ENCODE measurements around the gene ANTXRL.
"Not testable (repeated sequence)": the region's sequence is repeated elsewhere in the genome, so short reads cannot be mapped to it uniquely, and the experiment has no call there.

Gene ANTXRL

DNA sequence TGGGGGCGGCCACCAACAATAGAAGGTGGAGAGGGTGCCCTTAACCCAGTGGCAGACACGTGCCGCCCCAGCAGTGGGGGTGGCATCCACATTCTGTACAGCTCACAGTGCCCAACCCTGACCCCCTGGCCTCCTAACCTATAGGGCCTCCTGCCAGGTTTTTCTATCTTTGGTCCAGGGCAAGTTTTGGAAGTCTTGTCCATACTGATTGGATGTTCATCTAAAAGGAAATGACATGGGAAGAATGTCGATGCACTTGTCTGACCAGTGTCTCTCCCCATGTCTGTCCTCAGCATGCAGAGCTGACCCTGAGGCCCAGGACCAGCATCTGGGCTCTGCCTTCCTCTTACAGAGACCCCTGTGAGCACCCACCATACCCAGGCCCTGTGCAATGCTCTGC, 32.3 kb upstream of the ANTXRL start:
- DNase-seq (ENCODE audit: low read depth in 2 of 2): no peak

DNA sequence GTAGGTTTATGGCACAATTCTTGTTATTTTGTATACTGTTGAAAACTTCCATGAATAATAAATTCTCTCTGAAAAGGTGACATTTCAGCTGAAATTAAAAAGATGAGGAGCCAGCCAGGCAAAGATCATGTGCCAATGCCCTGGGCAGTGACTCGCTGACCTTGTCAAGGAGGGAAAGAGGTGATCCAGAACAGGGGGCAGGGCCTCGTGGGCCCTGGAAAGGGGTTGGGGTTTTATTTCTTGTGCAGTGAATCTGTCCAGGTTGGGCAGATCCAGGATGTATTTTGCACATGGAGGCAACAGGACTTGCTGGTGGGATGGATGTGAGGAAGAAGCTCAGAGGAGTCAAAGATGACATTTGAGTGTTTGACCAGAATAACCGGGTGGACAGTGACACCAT, 31.6 kb upstream of the ANTXRL start:
- not testable (repeated sequence) for DNase-seq (ENCODE audit: low read depth in 2 of 2)

- DNase-seq (ENCODE audit: low read depth in 2 of 2): peak in 1 of 2 donors; percentile 31
These were observed 30.7 kb upstream of the ANTXRL start for GRCh38 chr10:46255801-46256747.

- DNase-seq (ENCODE audit: low read depth in 2 of 2): no peak
These were observed 29.7 kb upstream of the ANTXRL start for GRCh38 chr10:46257099-46257498.

DNA sequence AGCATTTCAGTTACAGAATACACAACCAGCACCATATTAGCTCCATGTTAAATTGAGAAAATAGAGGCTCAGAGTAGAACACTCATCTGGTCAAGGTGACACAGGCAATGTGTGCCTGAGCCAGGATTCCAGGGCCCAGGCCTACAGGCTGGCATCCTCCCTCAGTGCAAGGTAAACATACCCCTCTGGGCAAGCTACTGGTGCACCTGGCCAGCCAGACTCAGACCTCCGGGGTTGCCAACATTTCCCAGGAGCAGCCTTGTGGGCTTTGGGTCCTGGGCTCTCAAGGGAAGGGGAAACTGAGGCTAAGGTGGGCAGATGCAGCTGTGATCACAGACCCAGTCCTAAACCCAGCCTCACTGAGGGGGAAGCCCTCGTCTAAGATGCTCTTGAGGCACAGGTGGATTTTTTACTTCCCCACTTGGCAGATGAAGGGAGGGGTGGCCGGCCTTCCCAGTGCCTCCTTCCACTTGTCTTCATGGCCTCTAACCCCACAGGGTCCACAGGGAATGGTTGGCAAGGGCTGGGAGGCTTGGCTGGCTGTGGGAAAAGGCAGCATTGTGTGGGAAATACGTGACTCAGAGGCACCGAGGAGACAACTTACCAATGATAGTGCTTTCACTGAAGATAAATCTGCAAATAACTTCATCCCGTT, 23.8 kb upstream of the ANTXRL start:
- not testable (repeated sequence) for DNase-seq (ENCODE audit: low read depth in 2 of 2)

DNA sequence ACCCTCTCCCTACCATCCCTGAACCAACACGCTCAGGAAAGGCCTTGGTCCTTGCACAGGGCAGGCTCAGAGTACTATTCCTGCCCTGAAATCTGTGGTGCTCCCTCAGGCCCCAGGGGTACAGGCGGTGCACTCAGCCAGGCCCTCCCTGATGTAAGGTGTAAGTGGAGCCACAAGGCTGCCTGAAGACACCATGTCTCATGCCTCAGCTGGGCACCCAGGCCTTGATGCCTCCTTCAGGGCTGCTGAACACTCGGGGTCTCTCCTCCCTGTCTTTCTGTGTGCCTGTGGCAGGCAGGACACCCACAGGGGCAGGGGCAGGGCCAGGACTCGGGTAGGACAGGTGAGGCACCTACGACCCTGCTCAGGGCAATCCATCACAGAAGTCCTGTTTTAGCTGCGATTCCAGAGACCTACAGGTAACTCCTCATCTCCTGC, 22.9 kb upstream of the ANTXRL start:
- no peak for DNase-seq (ENCODE audit: low read depth in 2 of 2)

DNA sequence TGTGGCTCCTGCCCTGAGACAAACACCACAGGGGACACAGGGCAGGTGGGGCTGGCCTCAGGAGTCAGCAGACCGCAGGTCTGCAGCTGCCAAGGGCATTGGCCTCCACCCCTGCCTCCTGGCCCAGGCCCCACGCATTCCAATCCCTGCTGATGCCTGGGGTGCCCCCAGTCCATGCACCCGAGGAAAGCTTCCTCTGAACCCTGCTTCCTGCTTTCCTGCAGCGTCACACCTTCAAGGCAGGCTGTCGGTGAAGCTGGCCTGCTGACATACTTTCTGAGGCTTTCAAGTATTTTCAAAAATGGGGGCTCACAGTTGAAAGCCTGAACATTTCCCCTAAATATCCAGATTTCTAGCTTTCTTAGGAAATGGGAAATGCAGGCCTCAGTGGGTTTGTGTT, 22.5 kb upstream of the ANTXRL start:
- DNase-seq (ENCODE audit: low read depth in 2 of 2): no peak

- DNase-seq (ENCODE audit: low read depth in 2 of 2): no peak
These were observed 21.9 kb upstream of the ANTXRL start for GRCh38 chr10:46264737-46265368.

DNA sequence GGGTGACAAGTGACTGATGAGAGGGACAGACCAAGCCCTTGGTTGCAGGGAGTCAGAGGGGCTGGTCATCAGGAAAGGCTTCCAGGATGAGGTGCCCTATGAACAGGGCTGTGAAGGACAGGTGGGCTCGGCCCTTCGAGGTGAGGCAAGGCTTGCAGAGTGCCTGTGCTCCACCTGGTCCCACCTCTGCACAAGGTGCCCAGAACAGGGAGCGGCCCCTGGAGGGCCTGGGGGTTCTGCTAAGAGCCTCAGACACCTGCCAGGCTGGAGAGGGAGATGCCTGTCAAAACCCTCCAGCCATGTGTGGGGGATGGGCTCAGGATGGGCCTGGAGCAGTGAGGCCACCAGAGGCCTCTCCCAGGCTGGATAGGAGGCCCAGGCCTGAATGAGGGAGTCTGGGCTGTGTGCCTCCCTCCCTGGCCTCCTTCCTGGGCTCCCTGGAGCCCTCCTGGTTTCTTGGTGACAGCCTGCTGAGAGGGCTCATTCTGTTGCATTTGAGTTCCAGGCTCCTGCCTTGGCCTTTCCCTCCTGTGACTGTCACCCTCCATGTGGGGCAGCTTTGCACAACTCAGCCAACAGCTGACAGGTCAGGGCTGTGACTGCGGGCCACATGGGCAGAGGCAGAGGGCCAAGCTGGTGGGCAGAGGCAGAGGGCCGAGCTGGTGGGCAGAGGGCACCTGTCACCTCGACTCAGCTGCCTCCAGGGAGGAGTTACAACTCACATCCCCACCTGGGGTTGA, 21.1 kb upstream of the ANTXRL start:
- not testable (repeated sequence) for DNase-seq (ENCODE audit: low read depth in 2 of 2)

DNA sequence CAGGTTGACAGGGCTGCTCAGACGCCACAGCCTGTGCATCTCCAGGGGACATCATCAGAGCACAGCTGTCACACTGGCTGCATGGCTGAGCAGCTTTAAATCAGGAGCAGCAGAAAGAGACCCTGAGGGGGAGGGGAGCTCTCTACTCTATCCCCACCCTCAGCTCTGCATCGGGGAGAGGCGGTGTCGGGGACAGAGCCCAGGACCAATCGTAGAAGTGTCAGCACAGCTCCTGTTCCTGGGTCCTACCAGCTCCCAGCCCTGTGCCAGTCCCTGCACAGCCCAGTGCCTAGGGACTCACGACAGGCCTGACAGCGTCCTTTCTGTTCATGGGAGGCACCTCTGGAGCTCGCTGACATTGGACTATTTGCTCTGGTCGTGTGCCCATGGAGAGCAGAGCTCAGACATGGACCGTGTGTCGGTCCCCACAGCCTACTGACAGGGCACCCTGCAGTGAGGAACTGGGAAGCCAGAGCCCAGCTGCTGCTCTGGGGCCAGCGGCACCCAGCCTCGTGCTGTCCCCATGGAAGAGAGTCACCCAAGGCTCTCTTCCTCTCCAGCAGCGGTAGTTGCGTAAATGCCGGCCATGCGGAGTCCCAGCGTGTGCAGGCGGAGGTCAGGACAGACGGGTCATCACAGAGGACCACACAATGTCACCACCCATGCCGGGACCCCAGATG, 20.4 kb upstream of the ANTXRL start:
- DNase-seq (ENCODE audit: low read depth in 2 of 2): no peak

- DNase-seq (ENCODE audit: low read depth in 2 of 2): no peak
These were observed 19.4 kb upstream of the ANTXRL start for GRCh38 chr10:46267132-46267985.

GRCh38 chr10:46268076-46268881, 18.5 kb upstream of the ANTXRL start:
- no peak for DNase-seq (ENCODE audit: low read depth in 2 of 2)

GRCh38 chr10:46269554-46270053, 17.2 kb upstream of the ANTXRL start:
- DNase-seq (ENCODE audit: low read depth in 2 of 2): not testable (repeated sequence)

DNA sequence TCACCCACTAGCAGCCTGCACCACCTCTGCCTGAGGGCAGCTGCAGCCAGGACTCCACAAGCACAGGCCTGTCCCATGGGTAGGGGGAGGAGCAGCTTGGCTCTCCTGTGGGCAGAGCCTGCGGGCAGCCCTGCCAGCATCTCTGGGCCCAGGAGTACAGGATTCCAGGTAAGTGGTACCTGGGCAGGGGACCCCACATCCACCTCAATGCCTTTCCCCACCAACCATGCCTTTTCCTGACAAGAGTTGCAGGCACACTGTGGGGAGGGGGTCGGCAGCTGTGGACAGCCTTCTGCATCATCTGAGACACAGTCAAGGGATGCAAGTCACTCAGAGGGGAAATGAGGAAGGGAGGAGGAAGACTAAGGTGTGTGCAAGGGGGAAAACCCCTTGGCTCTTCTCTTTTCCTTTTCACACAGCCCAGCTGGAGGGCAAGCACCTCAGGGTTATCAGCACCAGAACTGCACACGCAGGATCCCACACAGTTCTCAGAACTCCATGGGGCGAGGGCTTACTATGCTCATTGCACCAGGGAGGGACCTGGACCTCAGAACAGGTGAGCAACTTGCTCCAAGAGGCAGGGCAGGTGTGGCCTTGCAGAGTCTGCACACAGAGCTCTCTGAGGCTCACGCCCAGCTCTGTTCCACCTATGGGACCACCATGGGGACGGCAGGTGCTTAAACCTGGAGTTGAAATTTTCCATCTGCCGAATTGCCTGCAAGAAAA, 16.5 kb upstream of the ANTXRL start:
- DNase-seq (ENCODE audit: low read depth in 2 of 2): no peak

DNA sequence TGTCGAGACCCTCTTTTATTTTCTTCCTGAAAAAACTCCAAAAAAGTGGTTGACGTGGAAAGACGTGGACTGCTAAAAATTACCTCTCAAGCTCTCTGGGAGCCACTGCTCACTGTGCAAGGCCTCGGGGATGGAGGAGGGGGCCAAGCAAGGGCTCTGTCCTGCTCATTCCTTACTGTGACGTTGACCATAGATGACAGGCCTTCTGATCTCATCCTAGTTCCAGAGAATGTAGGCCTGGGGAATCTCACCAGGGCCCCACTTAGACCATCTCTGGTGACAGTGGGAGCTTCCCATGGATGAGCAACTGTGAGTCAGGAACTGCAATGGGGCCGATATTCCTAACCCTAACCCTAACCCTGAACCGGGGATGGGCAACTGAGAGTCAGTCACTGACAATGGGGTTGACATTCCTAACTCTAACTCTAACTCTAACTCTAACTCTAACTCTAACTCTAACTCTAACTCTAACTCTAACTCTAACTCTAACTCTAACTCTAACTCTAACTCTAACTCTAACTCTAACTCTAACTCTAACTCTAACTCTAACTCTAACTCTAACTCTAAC, 15.8 kb upstream of the ANTXRL start:
- DNase-seq (ENCODE audit: low read depth in 2 of 2): not testable (repeated sequence)

- DNase-seq (ENCODE audit: low read depth in 2 of 2): not testable (repeated sequence)
These were observed 14.8 kb upstream of the ANTXRL start for GRCh38 chr10:46271795-46272499.

DNA sequence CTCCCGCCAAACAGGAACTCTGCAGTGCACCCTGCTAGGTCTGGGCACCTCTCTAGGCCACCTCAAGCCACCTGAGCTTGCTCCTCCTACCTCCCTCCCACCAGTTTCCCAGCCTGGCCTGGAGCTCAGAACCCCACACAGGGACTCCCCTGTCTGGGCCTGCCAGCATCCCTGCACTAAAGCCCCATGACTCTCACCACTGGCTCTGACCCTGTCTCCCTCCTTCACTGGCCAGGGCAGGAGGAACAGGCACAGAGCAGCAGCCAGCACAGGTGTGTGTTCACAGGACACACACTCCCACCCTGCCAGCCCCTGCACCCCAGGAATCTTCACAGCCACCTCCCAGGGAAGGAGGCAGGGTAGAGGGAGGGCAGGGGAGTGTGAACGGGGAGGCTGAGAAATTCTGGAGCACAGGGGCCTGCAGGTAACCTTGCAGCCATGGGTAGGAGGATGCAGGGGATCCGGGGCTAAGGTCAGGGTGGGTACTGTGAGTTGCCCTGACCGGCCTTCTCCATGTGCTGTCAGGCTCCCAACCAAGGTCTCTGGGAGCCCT, 13.9 kb upstream of the ANTXRL start:
- DNase-seq (ENCODE audit: low read depth in 2 of 2): no peak
